Testis (tissue), 3 donors: ENCODE results near the gene CEP131. TPM values are rescaled to one million over a fixed set of nuclear protein-coding genes. Genes with fewer than 3 reads are reported as not detected.
"Not testable (repeated sequence)": the region's sequence is repeated elsewhere in the genome, so short reads cannot be mapped to it uniquely, and the experiment has no call there.

Source experiments
- DNase-seq: peaks from one replicate; pipeline ENCODE4 v3.0.0-alpha.2; 2019
- H3K27ac ChIP-seq, 2 donors: fragments of 200-600 bp; sonication (generic); one replicate each; pipeline ENCODE4 v1.5.1; 2019
- H3K27me3 ChIP-seq: fragments of 200-600 bp; sonication (generic); one replicate; pipeline ENCODE4 v1.5.1; 2019
- H3K36me3 ChIP-seq: fragments of 200-600 bp; sonication (generic); one replicate; pipeline ENCODE4 v1.5.1; 2017; ENCODE audit warnings: low read depth; ENCODE audit errors: missing control alignments
- H3K4me1 ChIP-seq: fragments of 200-600 bp; sonication (generic); one replicate; pipeline ENCODE4 v1.5.1; 2019
- H3K4me3 ChIP-seq, 2 donors: fragments of 200-600 bp; sonication (generic); one replicate each; pipeline ENCODE4 v1.5.1; 2017 to 2019
- H3K9me3 ChIP-seq: fragments of 200-600 bp; sonication (generic); one replicate; pipeline ENCODE4 v1.5.1; 2017
- POLR2A ChIP-seq: fragments of 450-650 bp; IDR thresholded peaks from one replicate; pipeline ENCODE4 v1.6.1; 2017; ENCODE audit warnings: antibody characterized with exemption, mild to moderate bottlenecking, moderate library complexity
- WGBS, 2 donors: methylation state at CpG; one replicate each; pipeline ENCODE4 v1.1.5; 2018; 5-methylcytosine and 5-hydroxymethylcytosine counted together
- intact Hi-C: fragments of 100-400 bp; cut with DNase I; formaldehyde crosslinking; loops from one replicate; pipeline ENCODE4 v1.15.1; 2023; ENCODE audit warnings: low total_unique reads
- polyA plus RNA-seq: library from polyadenylated mRNA; stranded (reverse); fragments of 350-450 nt; fragmentation: Illumina TruSeq; extraction: RNeasy Lipid Tissue Mini Kit (QIAGEN cat#74804); gene quantifications from one replicate; pipeline ENCODE4 v1.2.3, GENCODE V29; 2014; ENCODE audit warnings: low read depth, low replicate concordance; ENCODE audit not compliant: insufficient read depth
- total RNA-seq, 2 donors: library from RNA; depleted of rRNA; stranded (reverse); fragments of >200 nt; gene quantifications; one replicate each; pipeline ENCODE4 v1.2.3, GENCODE V29; 2016
- TF ChIP-seq, protein P1 (sequence below), 3 experiments: fragments of 450-650 bp in 2 of 3; fragments of 200-600 bp in 1 of 3; sonication (generic) in 1 of 3; IDR thresholded peaks; one replicate each; pipeline ENCODE4 v1.5.1; 2016 to 2019; ENCODE audit warnings: antibody characterized with exemption in 3 of 3, mild to moderate bottlenecking in 2 of 3, moderate library complexity in 1 of 3

The CEP131 gene
- total and polyA plus RNA-seq, 3 donors from 2014 or later = 28.9 to 48.7 (median 42.9) TPM

DNA sequence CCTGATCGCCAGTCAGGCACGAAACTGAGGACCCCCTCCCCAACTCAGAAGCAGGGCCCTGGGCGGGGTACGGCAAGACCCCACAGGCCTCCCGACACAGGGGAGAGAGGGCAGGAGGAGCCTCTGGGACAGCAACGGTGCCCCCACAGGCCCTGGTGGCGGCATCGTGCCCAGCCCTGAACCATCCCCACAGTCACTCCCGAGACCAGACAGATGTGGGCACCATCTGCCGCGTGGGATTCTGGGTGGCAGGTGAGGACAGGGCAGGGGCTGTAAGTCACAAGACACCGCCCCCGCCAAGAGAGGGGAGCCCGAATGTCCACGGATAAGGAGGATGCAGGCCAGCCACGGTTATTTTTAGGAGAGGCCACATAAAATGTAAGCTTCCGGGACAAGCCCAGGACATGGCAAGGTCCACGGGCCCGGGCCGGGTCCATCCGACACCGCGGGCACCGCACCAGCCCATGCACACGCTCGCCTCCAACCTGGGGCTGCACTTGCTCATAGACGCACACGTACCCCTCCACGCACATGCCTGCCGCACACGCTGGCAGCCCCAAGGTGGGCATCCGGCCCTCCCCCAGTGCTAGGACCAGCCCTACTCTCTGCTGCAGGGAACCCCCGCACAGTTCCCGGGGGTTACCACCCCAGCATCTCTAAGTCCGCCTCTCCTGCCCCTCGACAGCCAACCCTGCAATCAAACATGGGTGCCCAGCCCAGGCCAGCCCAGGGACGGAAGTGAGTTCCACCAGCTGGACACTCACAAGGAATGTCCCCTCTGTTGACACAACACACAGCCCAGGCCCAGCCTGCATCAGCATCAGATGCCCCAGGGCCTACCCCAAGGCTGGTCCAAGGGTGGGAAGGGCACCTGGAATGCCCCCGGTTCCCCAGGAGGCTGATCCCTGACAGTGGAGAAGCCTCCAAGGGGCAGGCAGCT, 65.6 kb downstream of the CEP131 start:
- WGBS, 2 donors = 89 to 94% methylated on average over 31 to 38 of the region's 38 CpGs
- Histone ChIP-seq H3K27ac (no peak overlapping the region), H3K4me1 (peaks cover 12% of the 10 kb centered on the region), H3K4me3 (no peak overlapping the region), H3K9me3 (no peaks in the 10 kb centered on the region), H3K27me3 (no peaks in the 10 kb centered on the region), H3K36me3 (no peaks in the 10 kb centered on the region)
- TF ChIP-seq POLR2A = no peak
- TF ChIP-seq, protein P1, sequence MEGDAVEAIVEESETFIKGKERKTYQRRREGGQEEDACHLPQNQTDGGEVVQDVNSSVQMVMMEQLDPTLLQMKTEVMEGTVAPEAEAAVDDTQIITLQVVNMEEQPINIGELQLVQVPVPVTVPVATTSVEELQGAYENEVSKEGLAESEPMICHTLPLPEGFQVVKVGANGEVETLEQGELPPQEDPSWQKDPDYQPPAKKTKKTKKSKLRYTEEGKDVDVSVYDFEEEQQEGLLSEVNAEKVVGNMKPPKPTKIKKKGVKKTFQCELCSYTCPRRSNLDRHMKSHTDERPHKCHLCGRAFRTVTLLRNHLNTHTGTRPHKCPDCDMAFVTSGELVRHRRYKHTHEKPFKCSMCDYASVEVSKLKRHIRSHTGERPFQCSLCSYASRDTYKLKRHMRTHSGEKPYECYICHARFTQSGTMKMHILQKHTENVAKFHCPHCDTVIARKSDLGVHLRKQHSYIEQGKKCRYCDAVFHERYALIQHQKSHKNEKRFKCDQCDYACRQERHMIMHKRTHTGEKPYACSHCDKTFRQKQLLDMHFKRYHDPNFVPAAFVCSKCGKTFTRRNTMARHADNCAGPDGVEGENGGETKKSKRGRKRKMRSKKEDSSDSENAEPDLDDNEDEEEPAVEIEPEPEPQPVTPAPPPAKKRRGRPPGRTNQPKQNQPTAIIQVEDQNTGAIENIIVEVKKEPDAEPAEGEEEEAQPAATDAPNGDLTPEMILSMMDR (IDR thresholded peaks at IDR 0.05) = no peak
- DNase-seq = no peak
- intact Hi-C loops = no loop called here

DNA sequence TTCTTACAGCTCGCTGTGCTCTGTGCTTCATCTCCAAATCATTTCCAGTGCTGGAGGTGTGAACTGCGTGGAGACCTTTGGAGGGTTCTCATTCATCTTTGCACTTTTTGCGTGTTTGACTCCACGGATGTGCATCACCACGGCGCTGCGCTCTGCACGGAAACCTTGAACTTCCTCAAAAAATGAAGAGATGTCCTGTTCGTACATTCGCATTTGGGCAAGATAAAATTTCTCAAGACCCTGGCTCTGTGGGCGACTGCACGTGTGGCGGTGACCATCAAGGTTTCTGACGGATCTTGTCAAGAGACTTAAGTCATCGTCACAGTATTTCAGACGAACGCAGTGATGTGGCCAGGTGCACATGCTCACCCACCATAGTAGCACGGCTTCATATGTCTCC, 67.8 kb downstream of the CEP131 start:
- Histone ChIP-seq H3K4me3 (no peak overlapping the region), H3K4me1 (peaks cover 4% of the 10 kb centered on the region), H3K27ac (no peak overlapping the region), H3K27me3 (no peaks in the 10 kb centered on the region), H3K9me3 (no peaks in the 10 kb centered on the region), H3K36me3 (no peaks in the 10 kb centered on the region)
- WGBS, 2 donors = 93 to 94% methylated on average over 18 of the region's 18 CpGs
- TF ChIP-seq, protein P1 (IDR thresholded peaks at IDR 0.05) = no peak
- no peak for TF ChIP-seq POLR2A
- DNase-seq = no peak
- intact Hi-C loops = no loop called here

DNA sequence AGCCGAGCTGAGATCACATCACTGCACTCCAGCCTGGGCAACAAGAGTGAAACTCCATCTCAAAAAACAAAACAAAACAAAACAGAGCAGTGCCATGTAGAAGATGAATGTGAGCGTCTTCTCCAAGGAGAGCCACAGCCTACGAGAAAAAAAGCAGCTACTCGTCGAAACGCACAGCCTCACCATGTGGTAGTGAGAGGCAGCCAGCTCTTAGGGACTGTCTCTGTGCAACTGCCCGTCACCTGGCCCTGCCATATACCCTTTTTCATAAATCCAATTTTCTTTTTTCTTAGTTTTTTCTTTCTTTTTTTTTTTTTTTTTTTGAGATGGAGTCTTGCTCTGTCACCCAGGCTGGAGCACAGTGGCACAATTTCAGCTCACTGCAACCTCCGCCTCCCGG, 68.7 kb downstream of the CEP131 start:
- H3K4me3 ChIP-seq, H3K36me3 ChIP-seq, DNase-seq, H3K27ac ChIP-seq, intact Hi-C loops, H3K9me3 ChIP-seq, H3K4me1 ChIP-seq, H3K27me3 ChIP-seq: not testable (repeated sequence)
- WGBS, 2 donors = 90 to 91% methylated on average over 9 of the region's 9 CpGs

DNA sequence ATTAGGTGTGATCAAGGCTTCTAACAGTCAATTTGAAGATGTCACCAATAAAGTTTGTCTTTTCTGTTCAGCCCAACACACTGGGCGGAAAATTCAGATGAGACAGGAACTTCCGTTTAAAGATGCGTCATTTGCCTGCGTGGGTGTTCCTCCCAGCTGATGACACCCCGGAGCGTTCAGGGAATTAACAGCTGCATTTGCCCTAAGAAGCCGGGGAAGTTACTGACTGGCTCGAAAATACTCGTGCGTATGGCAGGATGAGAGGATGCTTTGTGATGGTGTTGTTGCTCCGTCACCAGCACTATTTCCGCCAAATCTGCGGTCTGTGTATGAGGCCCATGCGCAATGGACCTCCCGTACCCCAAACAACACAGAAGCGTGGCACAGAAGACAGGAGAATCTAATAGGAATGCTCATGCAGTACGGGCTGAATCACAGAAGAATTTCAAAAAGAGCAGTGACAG, 69.4 kb downstream of the CEP131 start:
- Histone ChIP-seq H3K4me3 (no peak overlapping the region), H3K9me3 (no peaks in the 10 kb centered on the region), H3K27ac (no peak overlapping the region), H3K36me3 (no peaks in the 10 kb centered on the region), H3K4me1 (no peaks in the 10 kb centered on the region), H3K27me3 (no peaks in the 10 kb centered on the region)
- WGBS, 2 donors = 85 to 91% methylated on average over 17 of the region's 17 CpGs
- intact Hi-C loops = no loop called here
- DNase-seq = no peak
- no peak for TF ChIP-seq POLR2A

DNA sequence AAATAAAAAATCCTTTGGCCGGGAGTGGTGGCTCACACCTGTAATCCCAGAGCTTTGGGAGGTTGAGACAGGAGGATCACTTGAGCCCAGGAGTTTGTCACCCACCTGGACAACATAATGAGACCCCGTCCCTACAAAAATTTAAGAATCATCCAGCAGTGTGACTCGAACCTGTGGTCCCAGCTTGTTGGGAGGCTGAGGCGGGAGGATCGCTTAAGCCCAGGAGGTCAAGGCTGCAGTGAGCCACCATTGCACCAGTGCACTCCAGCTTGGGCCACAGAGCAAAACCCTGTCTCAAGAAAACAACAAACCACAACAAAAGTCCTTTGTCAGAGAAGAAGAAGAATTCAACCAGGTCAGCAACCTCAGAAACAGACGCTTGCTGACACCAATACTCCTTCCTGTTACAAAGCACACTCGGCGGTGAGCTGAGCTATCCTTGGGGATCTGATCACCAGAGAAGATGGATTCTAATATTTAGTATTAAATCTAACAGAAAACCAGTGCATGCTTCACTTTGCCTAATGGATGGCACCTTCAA, 70.4 kb downstream of the CEP131 start:
- no peak for TF ChIP-seq POLR2A
- TF ChIP-seq, protein P1 (IDR thresholded peaks at IDR 0.05) = no peak
- H3K27ac ChIP-seq = no peak overlapping the region
- no peaks in the 10 kb centered on the region for H3K9me3 ChIP-seq
- H3K27me3 ChIP-seq = no peaks in the 10 kb centered on the region
- intact Hi-C loops = no loop called here
- H3K4me1 ChIP-seq = no peaks in the 10 kb centered on the region
- WGBS, 2 donors = 75 to 79% methylated on average over 8 of the region's 8 CpGs
- H3K4me3 ChIP-seq = no peak overlapping the region
- no peak for DNase-seq
- no peaks in the 10 kb centered on the region for H3K36me3 ChIP-seq
